BLaER1 treated with 17β-estradiol and CSF1 and Interleukin-3, amounts not matched to agents 10 nM and 100 nM (cell line): ENCODE measurements around the gene CCDC38.
A peak's percentile ranks its signal among the peaks of the same experiment; 100 is the strongest.

Experiments used
- H3K27ac ChIP-seq, 11 experiments: shearing (Covaris generic); formaldehyde crosslinking; 2 replicates each; pipeline ENCODE4 v1.8.1; 2022
- H3K27me3 ChIP-seq, 11 experiments: shearing (Covaris generic); formaldehyde crosslinking; 2 replicates each; pipeline ENCODE4 v1.8.1; 2022
- H3K36me3 ChIP-seq, 11 experiments: shearing (Covaris generic); formaldehyde crosslinking; 2 replicates each; pipeline ENCODE4 v1.8.1; 2022
- H3K4me1 ChIP-seq, 10 experiments: shearing (Covaris generic); formaldehyde crosslinking; 2 replicates each; pipeline ENCODE4 v1.8.1; 2022
- H3K4me2 ChIP-seq, 11 experiments: shearing (Covaris generic); formaldehyde crosslinking; 2 replicates each; pipeline ENCODE4 v1.8.1; 2022
- H3K4me3 ChIP-seq, 10 experiments: shearing (Covaris generic); formaldehyde crosslinking; 2 replicates each; pipeline ENCODE4 v1.8.1; 2022
- H3K9ac ChIP-seq, 11 experiments: shearing (Covaris generic); formaldehyde crosslinking; 2 replicates each; pipeline ENCODE4 v1.8.1; 2022
- H3K9me3 ChIP-seq, 11 experiments: shearing (Covaris generic); formaldehyde crosslinking; replicated peaks in 1 of 11; 2 replicates each; pipeline ENCODE4 v1.8.1; 2022
- H4K20me1 ChIP-seq, 11 experiments: shearing (Covaris generic); formaldehyde crosslinking; 2 replicates each; pipeline ENCODE4 v1.8.1; 2022
- Cebpa-rat ChIP-seq, 11 experiments: shearing (Covaris generic); IDR thresholded peaks; 2 replicates each; pipeline ENCODE4 v1.8.1; 2022

The CCDC38 gene

GRCh38 chr12:95882080-95882479, 60.3 kb downstream of the CCDC38 start:
- H3K4me2 ChIP-seq: no peak overlapping the region
- H3K27ac ChIP-seq: no peak overlapping the region
- H3K4me3 ChIP-seq: no peak overlapping the region
- peaks cover 6 to 26% (median 13%) of the 10 kb centered on the region in 11 experiments; a peak in 20 of 22 replicates for H3K9me3 ChIP-seq
- peaks cover 0 to 4% (median 0%) of the 10 kb centered on the region in 10 experiments; a peak in 2 of 20 replicates for H3K4me1 ChIP-seq
- 0 out of 22 replicates have a peak, but pooled peaks cover 0 to 4% (median 0%) of the 10 kb centered on the region in 11 experiments for H3K36me3 ChIP-seq
- no peaks in the 10 kb centered on the region for H4K20me1 ChIP-seq
- H3K27me3 ChIP-seq: no peaks in the 10 kb centered on the region
- H3K9ac ChIP-seq: no peak overlapping the region
- TF ChIP-seq Cebpa-rat (IDR thresholded peaks at IDR 0.05): no peak

- no peaks in the 10 kb centered on the region for H3K27me3 ChIP-seq
- peaks cover 0 to 4% (median 0%) of the 10 kb centered on the region in 10 experiments; a peak in 2 of 20 replicates for H3K4me1 ChIP-seq
- H3K9ac ChIP-seq: no peak overlapping the region
- TF ChIP-seq Cebpa-rat (IDR thresholded peaks at IDR 0.05): no peak
- H4K20me1 ChIP-seq: no peaks in the 10 kb centered on the region
- H3K4me3 ChIP-seq: no peak overlapping the region
- peaks cover 0 to 8% (median 0%) of the 10 kb centered on the region in 11 experiments; a peak in 2 of 22 replicates for H3K36me3 ChIP-seq
- no peak overlapping the region for H3K4me2 ChIP-seq
- H3K27ac ChIP-seq: no peak overlapping the region
- peaks cover 12 to 32% (median 18%) of the 10 kb centered on the region in 11 experiments for H3K9me3 ChIP-seq
Measured at GRCh38 chr12:95881331-95881955, 61.0 kb downstream of the CCDC38 start.

- Histone ChIP-seq H3K4me3 (no peak overlapping the region), H3K36me3 (peaks cover 0 to 11% (median 0%) of the 10 kb centered on the region in 11 experiments; a peak in 2 of 22 replicates)
Measured at GRCh38 chr12:95880895-95881294, 61.5 kb downstream of the CCDC38 start.

DNA sequence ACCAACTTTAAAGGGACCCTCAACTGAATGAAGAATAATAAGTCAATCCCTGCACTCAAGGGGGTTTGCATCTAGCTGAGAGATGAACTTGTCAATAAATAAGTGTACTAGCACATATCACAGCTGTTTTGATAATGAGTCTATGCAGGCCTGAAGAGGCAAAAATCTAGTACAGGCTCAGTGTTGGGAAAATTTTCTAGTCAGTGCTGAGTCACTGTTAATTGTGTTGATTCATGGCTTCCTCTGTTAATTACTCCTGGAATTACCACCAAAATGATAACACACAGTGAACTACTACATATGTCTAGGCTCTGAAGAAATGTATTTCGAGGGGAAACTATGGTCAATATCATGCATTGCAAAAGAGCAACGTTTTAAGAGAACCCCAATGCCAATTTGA, 64.8 kb downstream of the CCDC38 start:
- peaks cover 0 to 24% (median 20%) of the 10 kb centered on the region in 11 experiments; a peak in 19 of 22 replicates for H3K9me3 ChIP-seq
- peaks cover 8 to 40% (median 19%) of the 10 kb centered on the region in 11 experiments; a peak in 21 of 22 replicates for H3K36me3 ChIP-seq
- H3K4me2 ChIP-seq: no peak overlapping the region
- no peak overlapping the region for H3K4me3 ChIP-seq
- no peaks in the 10 kb centered on the region for H3K4me1 ChIP-seq
- no peaks in the 10 kb centered on the region for H3K27me3 ChIP-seq
- no peak overlapping the region for H3K27ac ChIP-seq
- TF ChIP-seq Cebpa-rat (IDR thresholded peaks at IDR 0.05): no peak
- no peaks in the 10 kb centered on the region for H4K20me1 ChIP-seq
- H3K9ac ChIP-seq: no peak overlapping the region

More at GRCh38 chr12:95880895-95881294, 61.5 kb downstream of the CCDC38 start:
- Histone ChIP-seq H3K9ac (no peak overlapping the region), H3K27ac (no peak overlapping the region), H4K20me1 (no peaks in the 10 kb centered on the region), H3K9me3 (peaks cover 16 to 38% (median 22%) of the 10 kb centered on the region in 11 experiments), H3K4me2 (no peak overlapping the region), H3K27me3 (no peaks in the 10 kb centered on the region), H3K4me1 (peaks cover 0 to 4% (median 0%) of the 10 kb centered on the region in 10 experiments; a peak in 2 of 20 replicates)
- no peak for TF ChIP-seq Cebpa-rat (IDR thresholded peaks at IDR 0.05)

GRCh38 chr12:95874452-95874851, 68.0 kb downstream of the CCDC38 start:
- peaks cover 0 to 24% (median 20%) of the 10 kb centered on the region in 11 experiments; a peak in 19 of 22 replicates for H3K9me3 ChIP-seq
- H3K27ac ChIP-seq: no peak overlapping the region
- no peak overlapping the region for H3K4me3 ChIP-seq
- no peak overlapping the region for H3K9ac ChIP-seq
- no peaks in the 10 kb centered on the region for H4K20me1 ChIP-seq
- H3K27me3 ChIP-seq: no peaks in the 10 kb centered on the region
- TF ChIP-seq Cebpa-rat (IDR thresholded peaks at IDR 0.05): no peak
- H3K4me2 ChIP-seq: no peak overlapping the region
- H3K4me1 ChIP-seq: no peaks in the 10 kb centered on the region
- H3K36me3 ChIP-seq: peaks cover 12 to 72% (median 48%) of the 10 kb centered on the region in 11 experiments

- H3K9ac ChIP-seq: no peak overlapping the region
- no peak overlapping the region for H3K27ac ChIP-seq
- peaks cover 32 to 95% (median 77%) of the 10 kb centered on the region in 11 experiments for H3K36me3 ChIP-seq
- H3K4me2 ChIP-seq: no peak overlapping the region
- no peaks in the 10 kb centered on the region; a peak in 1 of 20 replicates for H3K4me1 ChIP-seq
- H3K4me3 ChIP-seq: no peak overlapping the region
- no peaks in the 10 kb centered on the region for H3K27me3 ChIP-seq
- peaks cover 0 to 5% (median 0%) of the 10 kb centered on the region in 11 experiments; a peak in 7 of 22 replicates for H3K9me3 ChIP-seq
- peaks cover 0 to 16% (median 0%) of the 10 kb centered on the region in 11 experiments; a peak in 4 of 22 replicates for H4K20me1 ChIP-seq
- TF ChIP-seq Cebpa-rat (IDR thresholded peaks at IDR 0.05): no peak
Measured at GRCh38 chr12:95870897-95871296, 71.5 kb downstream of the CCDC38 start.

GRCh38 chr12:95863337-95863736, 79.1 kb downstream of the CCDC38 start:
- H3K36me3 ChIP-seq: peaks cover 66 to 83% (median 80%) of the 10 kb centered on the region in 11 experiments

DNA sequence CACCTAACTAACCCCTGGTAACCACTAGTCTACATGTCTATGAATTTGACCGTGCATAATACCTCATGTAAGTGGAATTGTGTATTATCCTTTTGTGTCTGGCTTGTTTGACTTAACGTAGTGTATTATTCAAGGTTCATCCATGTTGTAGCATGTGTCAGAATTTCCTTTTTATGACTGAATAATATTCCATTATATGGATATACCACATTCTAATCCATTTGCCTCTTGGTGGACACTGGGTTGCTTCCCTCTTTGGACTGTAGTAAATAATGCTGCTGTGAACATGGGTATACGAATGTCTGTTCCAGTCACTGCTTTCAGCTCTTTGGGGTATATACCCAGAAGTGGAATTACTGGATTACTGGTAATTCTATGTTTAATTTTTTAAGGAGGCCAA, 80.4 kb downstream of the CCDC38 start:
- peaks cover 0 to 15% (median 8%) of the 10 kb centered on the region in 11 experiments; a peak in 12 of 22 replicates for H3K27me3 ChIP-seq
- TF ChIP-seq Cebpa-rat (IDR thresholded peaks at IDR 0.05): no peak
- no peak overlapping the region for H3K4me2 ChIP-seq
- peaks cover 58 to 70% (median 67%) of the 10 kb centered on the region in 11 experiments for H3K36me3 ChIP-seq
- no peak overlapping the region for H3K27ac ChIP-seq
- H3K9ac ChIP-seq: no peak overlapping the region
- H4K20me1 ChIP-seq: peaks cover 0 to 56% (median 42%) of the 10 kb centered on the region in 11 experiments; a peak in 15 of 22 replicates
- peaks cover 0 to 25% (median 22%) of the 10 kb centered on the region in 11 experiments; a peak in 19 of 22 replicates for H3K9me3 ChIP-seq
- peaks cover 10 to 21% (median 16%) of the 10 kb centered on the region in 10 experiments for H3K4me1 ChIP-seq
- peak overlapping the region in 1 of 10 experiments; percentile 1; a peak in 1 of 20 replicates for H3K4me3 ChIP-seq

More at GRCh38 chr12:95863337-95863736, 79.1 kb downstream of the CCDC38 start:
- Histone ChIP-seq H3K9ac (no peak overlapping the region), H3K27ac (no peak overlapping the region), H3K4me3 (no peak overlapping the region), H3K4me2 (no peak overlapping the region), H3K9me3 (peaks cover 0 to 25% (median 22%) of the 10 kb centered on the region in 11 experiments; a peak in 19 of 22 replicates), H4K20me1 (peaks cover 0 to 67% (median 43%) of the 10 kb centered on the region in 11 experiments; a peak in 15 of 22 replicates), H3K4me1 (peaks cover 10 to 17% (median 13%) of the 10 kb centered on the region in 10 experiments), H3K27me3 (peaks cover 0 to 2% (median 0%) of the 10 kb centered on the region in 11 experiments; a peak in 4 of 22 replicates)
- no peak for TF ChIP-seq Cebpa-rat (IDR thresholded peaks at IDR 0.05)
